Activated naive CD4-positive, alpha-beta T cell treated with anti-CD3 and anti-CD28 coated beads for 36 hours (primary cell): ENCODE data around the gene FOXN3. TPM values are rescaled to one million over a fixed set of nuclear protein-coding genes. Genes with fewer than 3 reads are reported as not detected.
A peak's percentile ranks its signal among the peaks of the same experiment; 100 is the strongest.

Source experiments
- CTCF ChIA-PET: fragments of 350-600 bp; sonication (Branson Sonifier 250); formaldehyde crosslinking; loops from one replicate; lab custom pipeline; 2021; ENCODE audit warnings: antibody characterized with exemption; lab: Charles Lee
- DNase-seq: peaks from one replicate; pipeline ENCODE4 v3.0.0-alpha.2; 2020
- H3K27ac Mint-ChIP-seq: one replicate; pipeline ENCODE4 v1.8.0; 2021; ENCODE audit warnings: mild to moderate bottlenecking, mixed read lengths
- H3K27me3 Mint-ChIP-seq: one replicate; pipeline ENCODE4 v1.8.0; 2021; ENCODE audit warnings: low read depth, mixed read lengths
- H3K36me3 Mint-ChIP-seq: one replicate; pipeline ENCODE4 v1.8.0; 2021; ENCODE audit warnings: low read depth, mixed read lengths
- H3K4me1 Mint-ChIP-seq: one replicate; pipeline ENCODE4 v1.8.0; 2021; ENCODE audit warnings: low read depth, mixed read lengths
- H3K4me3 Mint-ChIP-seq: one replicate; pipeline ENCODE4 v1.8.0; 2021; ENCODE audit warnings: mild to moderate bottlenecking, moderate library complexity, mixed read lengths
- H3K9me3 Mint-ChIP-seq: one replicate; pipeline ENCODE4 v1.8.0; 2021; ENCODE audit warnings: mixed read lengths
- intact Hi-C: fragments of 100-400 bp; cut with micrococcal nuclease; formaldehyde crosslinking; loops from one replicate; pipeline ENCODE4 v1.15.1; 2023
- total RNA-seq, 2 experiments: library from RNA; stranded (reverse); gene quantifications; one replicate each; pipeline ENCODE4 v1.2.3, GENCODE V29; 2021

FOXN3 gene
- total RNA-seq, 2 experiments from 2014 or later, result 64.6 to 65.0 TPM

DNA sequence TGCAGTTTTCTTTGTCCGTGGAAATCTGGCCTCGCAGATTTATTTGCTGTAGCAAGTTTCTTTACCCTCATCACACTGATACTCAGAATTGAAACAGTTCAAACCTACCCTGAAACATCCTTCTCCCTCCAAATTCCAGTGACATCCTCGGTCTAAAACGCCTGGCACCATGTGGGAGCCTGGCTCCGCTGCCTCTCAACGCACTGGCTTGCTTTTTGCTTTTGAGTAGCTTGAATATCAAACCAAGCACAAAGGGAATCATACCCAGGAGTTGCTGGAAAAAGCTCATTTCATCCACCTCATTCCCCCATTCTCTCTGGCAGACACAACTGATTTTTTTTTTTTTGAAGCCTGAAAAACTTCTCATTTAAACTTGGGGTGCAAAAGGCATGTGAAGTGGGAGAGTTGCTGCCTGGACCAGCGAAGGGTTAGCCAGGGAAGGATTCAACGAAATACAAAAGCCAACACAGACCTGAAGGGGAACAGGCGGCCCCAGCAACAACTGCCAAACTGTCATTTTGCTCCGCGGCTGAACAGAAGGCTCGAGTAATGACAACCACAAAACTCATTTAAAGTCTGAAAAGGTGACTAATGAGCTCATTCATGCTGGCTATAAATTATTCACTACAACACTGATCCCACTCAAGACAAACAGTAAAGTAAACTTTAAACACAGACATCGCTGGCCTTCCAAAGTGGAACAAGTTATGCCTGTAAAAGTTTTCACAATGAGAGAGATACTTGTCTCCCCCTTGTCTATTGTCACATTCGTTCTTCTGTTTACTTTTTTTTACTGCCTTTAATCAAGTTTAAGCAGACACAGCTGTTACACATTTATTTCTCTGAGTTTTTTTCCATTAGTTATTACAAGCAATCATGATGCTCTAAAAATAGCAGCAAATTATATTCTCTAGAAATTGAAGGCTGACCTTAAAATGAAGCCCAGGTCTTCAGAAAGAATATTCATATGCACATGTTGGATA is 12.5 kb upstream of the FOXN3 start:
- Mint-ChIP-seq H3K9me3 (no peaks in the 10 kb centered on the region), H3K4me3 (peak overlapping the region; percentile 81), H3K27ac (peak overlapping the region; percentile 96), H3K36me3 (peaks cover 2% of the 10 kb centered on the region), H3K27me3 (no peaks in the 10 kb centered on the region), H3K4me1 (peaks cover 68% of the 10 kb centered on the region)
- peak; percentile 84 for DNase-seq
- CTCF ChIA-PET, result interaction anchor here (0.7 to 1.5 kb wide), 9 partner anchors 8 to 401 kb away, joined by 3 to 6 read pairs (median 3); no protein-coding TSS in a partner anchor
- intact Hi-C loops, result loop anchor here (1.0 to 2.0 kb wide), 12 partner anchors 7 to 531 kb away; no protein-coding TSS in a partner anchor

DNA sequence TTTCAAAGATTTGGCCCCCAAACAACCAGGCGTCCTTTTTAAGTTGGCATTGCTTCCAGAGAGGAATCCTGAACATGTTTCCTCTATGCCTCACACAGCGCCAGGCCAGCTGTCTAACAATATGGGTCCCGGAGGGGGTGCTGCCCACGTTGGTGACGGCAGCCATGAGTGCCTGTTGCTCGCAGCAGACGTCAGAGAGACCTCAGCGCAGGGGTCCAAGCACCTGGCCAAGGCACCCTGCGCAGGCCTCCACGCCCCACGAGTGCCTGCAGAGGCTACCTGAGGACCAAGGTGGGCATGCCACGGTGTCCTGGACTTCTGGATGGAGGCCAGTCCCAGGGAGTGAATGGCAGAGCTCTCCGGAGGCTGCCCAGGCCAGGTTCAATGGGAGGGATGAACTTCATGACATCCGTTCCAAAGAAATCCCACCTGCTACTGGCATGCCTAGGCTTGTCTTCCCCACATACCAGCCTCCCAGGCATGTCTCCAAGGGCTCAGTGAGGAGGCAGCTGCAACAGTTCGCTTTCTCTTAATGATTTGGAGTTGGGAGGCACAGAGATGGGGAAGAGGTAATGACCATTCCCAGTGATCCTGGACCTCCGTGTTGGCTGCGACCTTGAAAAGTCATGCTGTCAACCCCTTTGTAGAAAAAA is 11.6 kb upstream of the FOXN3 start:
- CTCF ChIA-PET, result interaction anchor here (0.7 to 1.0 kb wide), 3 partner anchors 189 to 323 kb away, joined by 3 to 6 read pairs (median 3); no protein-coding TSS in a partner anchor
- Mint-ChIP-seq H3K4me3 (peak overlapping the region; percentile 81), H3K27me3 (no peaks in the 10 kb centered on the region), H3K9me3 (no peaks in the 10 kb centered on the region), H3K36me3 (peaks cover 2% of the 10 kb centered on the region), H3K27ac (peak overlapping the region; percentile 96), H3K4me1 (peaks cover 76% of the 10 kb centered on the region)
- intact Hi-C loops, result loop anchor here (2.0 kb wide), 1 partner anchor 252 kb away; no protein-coding TSS in a partner anchor
- no peak for DNase-seq

- Mint-ChIP-seq H3K27ac (peak overlapping the region; percentile 96), H3K4me3 (peak overlapping the region; percentile 41), H3K36me3 (peaks cover 2% of the 10 kb centered on the region), H3K27me3 (no peaks in the 10 kb centered on the region), H3K4me1 (peaks cover 81% of the 10 kb centered on the region), H3K9me3 (no peaks in the 10 kb centered on the region)
- CTCF ChIA-PET, result interaction anchor here (0.6 kb wide), 1 partner anchor 107 kb away, joined by 6 read pairs; no protein-coding TSS in a partner anchor
- intact Hi-C loops, result loop anchor here (2.0 kb wide), 1 partner anchor 253 kb away; no protein-coding TSS in a partner anchor
- DNase-seq, result no peak
These were observed 11.1 kb upstream of the FOXN3 start for GRCh38 chr14:89428173-89428523.

GRCh38 chr14:89427426-89428172 is 10.6 kb upstream of the FOXN3 start:
- intact Hi-C loops, result loop anchor here (2.0 kb wide), 1 partner anchor 253 kb away; no protein-coding TSS in a partner anchor
- peak overlapping the region; percentile 41 for H3K4me3 Mint-ChIP-seq
- no peaks in the 10 kb centered on the region for H3K9me3 Mint-ChIP-seq
- H3K4me1 Mint-ChIP-seq, result peaks cover 84% of the 10 kb centered on the region
- H3K27ac Mint-ChIP-seq, result peak overlapping the region; percentile 96
- no peaks in the 10 kb centered on the region for H3K27me3 Mint-ChIP-seq
- CTCF ChIA-PET, result interaction anchor here (0.6 kb wide), 1 partner anchor 108 kb away, joined by 6 read pairs; no protein-coding TSS in a partner anchor
- DNase-seq, result no peak
- peaks cover 2% of the 10 kb centered on the region for H3K36me3 Mint-ChIP-seq

DNA sequence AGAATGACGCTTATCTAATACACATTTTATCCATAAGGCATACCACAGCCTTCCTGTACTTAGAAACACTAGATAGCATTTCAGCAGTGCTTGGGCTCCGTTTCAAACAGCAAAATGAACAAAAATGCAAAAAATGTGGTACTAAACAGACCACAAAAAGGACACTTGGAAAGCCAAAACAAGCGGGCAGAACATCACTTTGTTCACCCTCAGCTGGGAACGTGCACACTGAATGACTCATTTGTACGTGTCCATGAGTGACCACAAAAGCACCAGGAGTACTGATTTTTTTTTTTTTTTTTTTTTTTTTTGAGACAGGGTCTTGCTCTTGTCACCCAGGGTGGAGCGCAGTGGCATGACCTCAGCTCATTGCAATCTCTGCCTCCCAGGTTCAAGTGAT is 8.9 kb upstream of the FOXN3 start:
- Mint-ChIP-seq H3K9me3 (no peaks in the 10 kb centered on the region), H3K27me3 (no peaks in the 10 kb centered on the region), H3K4me3 (no peak overlapping the region), H3K4me1 (peaks cover 78% of the 10 kb centered on the region), H3K27ac (peak overlapping the region; percentile 61), H3K36me3 (peaks cover 2% of the 10 kb centered on the region)
- CTCF ChIA-PET, result interaction anchor here (1.0 kb wide), 1 partner anchor 42 kb away, joined by 4 read pairs; no protein-coding TSS in a partner anchor
- intact Hi-C loops, result no loop called here
- no peak for DNase-seq

- Mint-ChIP-seq H3K4me3 (no peak overlapping the region), H3K4me1 (peaks cover 81% of the 10 kb centered on the region), H3K27ac (peak overlapping the region; percentile 67), H3K9me3 (no peaks in the 10 kb centered on the region), H3K36me3 (peaks cover 5% of the 10 kb centered on the region), H3K27me3 (no peaks in the 10 kb centered on the region)
- no peak for DNase-seq
- CTCF ChIA-PET, result interaction anchor here (0.6 kb wide), 1 partner anchor 10 kb away, joined by 3 read pairs; no protein-coding TSS in a partner anchor
- intact Hi-C loops, result no loop called here
These were observed 7.2 kb upstream of the FOXN3 start for GRCh38 chr14:89424241-89424640.

DNA sequence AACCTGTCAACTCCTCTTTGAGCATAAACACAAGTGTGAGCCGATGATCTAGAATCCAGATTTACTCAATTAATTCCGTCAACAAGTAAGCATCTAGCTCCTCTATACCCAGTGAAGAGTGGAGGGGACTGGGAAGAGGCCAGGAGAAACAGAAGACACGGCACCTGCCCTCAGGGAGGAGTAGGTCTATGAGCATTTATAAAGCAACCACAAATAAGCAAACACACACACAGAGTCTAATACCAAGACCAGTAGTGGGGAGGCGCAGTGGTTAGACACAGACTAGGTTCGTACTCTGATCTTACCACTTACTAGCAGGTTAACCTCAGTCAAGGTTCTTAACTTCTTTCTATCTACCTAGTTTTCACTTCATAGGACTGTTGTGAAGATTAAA is 5.9 kb upstream of the FOXN3 start:
- H3K4me1 Mint-ChIP-seq, result peaks cover 82% of the 10 kb centered on the region
- DNase-seq, result no peak
- H3K27me3 Mint-ChIP-seq, result no peaks in the 10 kb centered on the region
- H3K36me3 Mint-ChIP-seq, result peaks cover 7% of the 10 kb centered on the region
- H3K4me3 Mint-ChIP-seq, result no peak overlapping the region
- CTCF ChIA-PET, result no interaction called here
- intact Hi-C loops, result loop anchor here (1.0 to 2.0 kb wide), 2 partner anchors 7 to 198 kb away; no protein-coding TSS in a partner anchor
- H3K9me3 Mint-ChIP-seq, result no peaks in the 10 kb centered on the region
- peak overlapping the region; percentile 72 for H3K27ac Mint-ChIP-seq

DNA sequence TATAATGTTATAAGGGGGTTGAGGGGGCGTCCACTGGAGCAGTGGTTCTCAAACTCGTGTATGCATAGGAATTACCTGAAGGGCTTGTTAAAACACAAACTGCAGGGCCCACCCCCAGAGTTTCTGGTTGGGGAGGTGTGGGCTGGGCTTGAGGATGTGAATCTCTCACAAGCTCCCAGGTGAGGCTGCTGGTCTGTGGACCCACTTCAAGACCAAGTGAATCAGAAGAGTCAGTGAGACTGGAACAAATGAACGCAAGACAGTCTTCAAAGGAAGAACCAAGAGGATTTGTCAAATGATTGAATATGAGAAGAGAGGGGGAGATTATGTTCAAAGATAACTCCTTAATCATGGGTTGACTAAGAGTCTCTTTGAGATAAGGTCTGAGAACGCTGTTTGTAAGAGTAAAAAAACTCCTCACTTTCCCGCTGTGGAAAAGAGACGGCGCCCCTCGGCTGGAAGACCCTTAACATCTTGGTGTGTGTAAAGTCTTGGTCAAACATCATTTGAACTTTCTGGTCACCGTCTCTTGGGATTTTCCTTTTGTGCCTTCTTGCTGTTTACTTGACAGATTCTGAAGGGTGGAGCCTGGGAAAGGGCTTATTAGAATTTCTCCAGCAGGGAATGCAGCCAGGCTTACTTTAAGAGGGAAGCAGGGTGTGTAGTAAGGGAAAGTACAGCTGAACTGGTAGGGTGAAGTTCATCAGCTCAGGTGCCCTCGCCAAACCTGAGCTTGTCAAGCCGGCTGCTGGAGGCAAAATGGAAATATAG is 5.3 kb upstream of the FOXN3 start:
- CTCF ChIA-PET, result no interaction called here

DNA sequence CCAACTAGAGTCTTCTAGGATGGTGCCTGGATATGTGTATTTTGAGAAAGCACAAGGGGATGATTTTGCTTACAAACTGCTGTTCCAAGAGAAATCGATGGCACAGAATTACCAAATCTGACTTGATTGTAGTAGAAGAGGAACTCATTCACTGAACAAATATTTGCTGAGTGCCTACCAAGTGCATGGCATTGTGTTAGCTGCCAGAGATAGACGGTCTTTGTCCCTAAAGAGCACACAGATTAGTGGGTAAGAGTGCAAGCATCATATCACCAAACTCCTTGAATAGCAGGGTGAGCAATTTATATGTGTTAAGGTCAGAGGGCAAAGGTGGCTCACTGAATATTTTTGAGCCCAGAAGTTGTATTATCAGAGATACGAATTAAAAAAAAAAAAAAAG is 3.5 kb upstream of the FOXN3 start:
- CTCF ChIA-PET, result no interaction called here
- peaks cover 7% of the 10 kb centered on the region for H3K36me3 Mint-ChIP-seq
- H3K4me3 Mint-ChIP-seq, result no peak overlapping the region
- H3K4me1 Mint-ChIP-seq, result peaks cover 67% of the 10 kb centered on the region
- intact Hi-C loops, result no loop called here
- H3K9me3 Mint-ChIP-seq, result no peaks in the 10 kb centered on the region
- DNase-seq, result no peak
- H3K27me3 Mint-ChIP-seq, result no peaks in the 10 kb centered on the region
- H3K27ac Mint-ChIP-seq, result no peak overlapping the region

More for the DNA sequence above, 5.3 kb upstream of the FOXN3 start:
- intact Hi-C loops, result loop anchor here (1.0 to 2.0 kb wide), 2 partner anchors 8 to 198 kb away; no protein-coding TSS in a partner anchor
- peaks cover 78% of the 10 kb centered on the region for H3K4me1 Mint-ChIP-seq
- H3K4me3 Mint-ChIP-seq, result peak overlapping the region; percentile 29
- peak; percentile 65 for DNase-seq
- no peaks in the 10 kb centered on the region for H3K27me3 Mint-ChIP-seq
- H3K36me3 Mint-ChIP-seq, result peaks cover 9% of the 10 kb centered on the region
- peak overlapping the region; percentile 72 for H3K27ac Mint-ChIP-seq
- H3K9me3 Mint-ChIP-seq, result no peaks in the 10 kb centered on the region

- H3K4me1 Mint-ChIP-seq, result peaks cover 71% of the 10 kb centered on the region
- CTCF ChIA-PET, result no interaction called here
- no peak overlapping the region for H3K27ac Mint-ChIP-seq
- no peaks in the 10 kb centered on the region for H3K9me3 Mint-ChIP-seq
- intact Hi-C loops, result loop anchor here (2.0 to 5.0 kb wide), 4 partner anchors 301 to 628 kb away; partner anchors contain the start of gene EML5
- peaks cover 7% of the 10 kb centered on the region for H3K36me3 Mint-ChIP-seq
- no peaks in the 10 kb centered on the region for H3K27me3 Mint-ChIP-seq
- H3K4me3 Mint-ChIP-seq, result no peak overlapping the region
- no peak for DNase-seq
These were observed 3.0 kb upstream of the FOXN3 start for GRCh38 chr14:89419973-89420482.
